ENCODE measurements around the gene DCST1. TPM values are rescaled to one million over a fixed set of nuclear protein-coding genes. Genes with fewer than 3 reads are reported as not detected.

Gene DCST1
- polyA plus RNA-seq, 6 donors from 2014 or later: not detected

DNA sequence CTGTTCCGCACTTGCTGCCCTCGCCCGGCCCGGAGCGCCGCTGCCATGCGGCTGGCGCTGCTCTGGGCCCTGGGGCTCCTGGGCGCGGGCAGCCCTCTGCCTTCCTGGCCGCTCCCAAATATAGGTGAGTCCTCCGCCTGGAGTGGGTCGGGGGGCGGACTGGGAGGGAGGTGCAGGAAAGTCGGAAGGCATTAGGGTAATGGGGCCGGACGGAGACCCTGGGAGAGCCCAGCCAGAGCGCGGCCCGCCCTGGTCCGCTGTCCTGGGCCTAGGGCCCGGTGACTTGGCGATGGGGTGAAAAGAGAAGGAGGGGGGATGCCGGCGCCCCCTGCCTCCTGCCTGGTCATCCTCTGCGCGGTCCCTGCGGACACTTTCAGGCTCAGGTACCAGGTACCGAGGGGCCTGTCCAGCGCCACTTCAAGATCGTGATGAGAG, 17.7 kb downstream of the DCST1 start:
- DNase-seq (no peak), ATAC-seq (ENCODE audit: low read depth in 2 of 2) (peak in 1 of 2 donors; percentile 1)
- Mint-ChIP-seq H3K36me3 (no peaks in the 10 kb centered on the region), H3K4me1 (peaks cover 17 to 29% (median 28%) of the 10 kb centered on the region in 3 donors), H3K9me3 (no peaks in the 10 kb centered on the region), H3K4me3 (peak overlapping the region; percentile 75 to 94 (median 86)), H3K27me3 (peaks cover 0 to 6% (median 0%) of the 10 kb centered on the region in 3 donors), H3K27ac (peak overlapping the region in 1 of 6 donors; percentile 37)

DNA sequence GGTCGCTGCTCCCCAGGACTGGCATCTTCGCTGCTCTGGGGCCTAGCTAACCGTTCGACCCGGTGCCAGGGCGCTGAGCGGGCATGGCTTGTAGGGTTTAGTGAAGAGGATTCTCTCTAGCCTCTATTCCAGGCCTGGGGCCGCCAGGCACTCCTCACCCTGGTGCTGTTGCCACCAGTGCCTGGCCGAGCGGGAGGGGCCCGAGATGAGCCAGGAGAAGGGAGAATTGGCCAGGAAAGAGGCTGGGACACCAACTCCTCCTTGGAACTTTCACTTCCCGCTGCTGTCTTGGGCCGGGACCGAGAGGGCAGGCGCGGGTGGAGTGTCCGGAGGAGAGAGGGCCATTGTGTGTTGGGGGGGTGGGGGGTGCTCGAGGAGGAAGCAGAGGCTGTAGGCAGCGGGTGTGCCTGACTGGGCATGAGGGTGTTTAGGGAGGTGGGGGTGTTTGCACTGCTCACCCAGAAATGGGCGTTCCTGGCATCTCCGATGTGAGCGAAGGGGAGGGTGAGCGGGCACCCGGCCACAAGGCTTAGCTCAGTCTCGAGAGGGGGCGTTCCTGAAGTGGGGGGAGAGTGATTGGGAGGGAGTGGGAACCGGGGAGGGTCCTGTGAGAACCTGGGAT, 18.3 kb downstream of the DCST1 start:
- H3K9me3 Mint-ChIP-seq: no peaks in the 10 kb centered on the region
- peak; percentile 48 for DNase-seq
- H3K4me1 Mint-ChIP-seq: peaks cover 17 to 29% (median 28%) of the 10 kb centered on the region in 3 donors
- ATAC-seq (ENCODE audit: low read depth in 2 of 2): peak; percentile 52
- peaks cover 0 to 4% (median 0%) of the 10 kb centered on the region in 3 donors for H3K27me3 Mint-ChIP-seq
- no peaks in the 10 kb centered on the region for H3K36me3 Mint-ChIP-seq
- H3K27ac Mint-ChIP-seq: peak overlapping the region in 4 of 6 donors; percentile 37 to 86 (median 81)
- H3K4me3 Mint-ChIP-seq: peak overlapping the region; percentile 75 to 94 (median 86)

DNA sequence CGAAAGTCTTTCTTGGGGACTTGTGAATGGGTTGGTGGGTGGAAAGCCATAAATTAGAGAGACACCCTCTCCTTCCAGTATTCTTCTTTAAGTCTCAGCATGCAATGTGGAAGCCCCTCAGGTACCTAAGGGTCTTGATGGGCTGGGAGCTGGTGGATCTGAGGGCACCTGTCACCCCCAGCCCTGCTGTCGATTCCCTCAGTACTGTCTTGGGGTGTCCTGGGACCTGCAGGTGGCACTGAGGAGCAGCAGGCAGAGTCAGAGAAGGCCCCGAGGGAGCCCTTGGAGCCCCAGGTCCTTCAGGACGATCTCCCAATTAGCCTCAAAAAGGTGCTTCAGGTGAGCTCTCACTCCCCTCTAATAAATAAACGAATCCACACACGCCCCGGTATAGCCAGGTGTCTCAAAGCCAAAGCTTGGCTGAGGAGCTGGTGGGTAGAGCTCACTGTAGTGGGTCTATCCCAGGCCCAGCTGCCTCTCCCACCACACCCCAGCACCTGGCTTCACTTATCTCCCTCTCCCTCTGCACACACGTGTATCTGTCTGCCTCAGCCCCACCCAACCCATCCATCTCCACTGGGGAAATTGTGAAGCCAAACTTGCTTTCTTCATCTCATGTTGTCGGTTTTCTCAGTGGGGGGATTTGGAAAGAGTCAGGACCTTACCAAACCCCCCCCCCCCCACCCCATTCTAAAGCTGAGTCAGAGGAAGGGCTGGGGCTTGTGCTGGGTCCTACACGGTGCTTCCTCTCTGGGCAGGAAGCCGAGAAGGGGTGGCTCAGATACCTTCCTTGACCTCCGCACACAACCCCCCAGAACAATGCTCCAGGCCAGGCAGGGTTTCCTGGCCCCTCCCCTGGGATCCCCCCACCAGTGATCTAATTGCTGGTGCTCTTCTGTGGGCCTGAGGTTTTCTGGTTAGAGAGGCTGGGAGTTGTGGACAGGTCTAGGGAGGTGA, 19.1 kb downstream of the DCST1 start:
- DNase-seq (no peak), ATAC-seq (ENCODE audit: low read depth in 2 of 2) (peak; percentile 19 to 20)
- Mint-ChIP-seq H3K36me3 (no peaks in the 10 kb centered on the region), H3K4me3 (peak overlapping the region; percentile 75 to 94 (median 86)), H3K27ac (peak overlapping the region in 3 of 6 donors; percentile 10 to 54 (median 50)), H3K4me1 (peaks cover 17 to 29% (median 28%) of the 10 kb centered on the region in 3 donors), H3K27me3 (no peaks in the 10 kb centered on the region), H3K9me3 (no peaks in the 10 kb centered on the region)

DNA sequence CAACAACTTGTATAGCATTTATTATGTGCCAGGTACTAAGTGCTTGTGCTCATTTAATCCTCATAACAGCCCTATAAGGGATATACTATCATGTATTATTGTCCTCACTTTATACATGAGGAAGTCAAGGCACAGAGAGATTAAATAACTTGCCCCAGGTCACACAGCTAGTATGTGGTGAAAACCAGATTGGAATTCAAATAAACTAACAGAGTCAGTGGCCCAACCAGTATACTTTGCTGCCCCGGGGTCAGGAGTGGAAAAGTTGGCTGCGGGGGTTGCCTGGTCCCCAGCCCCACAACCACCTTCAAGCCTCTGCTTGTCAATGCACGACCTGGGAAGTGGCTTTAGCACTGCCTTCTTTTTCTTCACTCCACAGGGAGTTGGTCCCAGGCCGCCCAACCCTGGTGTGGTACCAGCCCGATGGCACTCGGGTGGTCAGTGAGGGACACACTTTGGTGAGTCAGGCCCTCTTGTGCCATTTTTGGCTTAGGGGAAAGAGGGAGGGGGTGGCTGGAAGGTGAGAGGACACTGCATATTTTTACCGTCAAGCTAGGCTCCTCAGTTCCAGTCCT, 20.0 kb downstream of the DCST1 start:
- Mint-ChIP-seq H3K36me3 (no peaks in the 10 kb centered on the region), H3K27me3 (no peaks in the 10 kb centered on the region), H3K4me3 (peak overlapping the region in 6 of 8 donors; percentile 47 to 88 (median 71)), H3K4me1 (peaks cover 17 to 29% (median 28%) of the 10 kb centered on the region in 3 donors), H3K27ac (no peak overlapping the region), H3K9me3 (no peaks in the 10 kb centered on the region)
- DNase-seq (no peak), ATAC-seq (ENCODE audit: low read depth in 2 of 2) (no peak)

DNA sequence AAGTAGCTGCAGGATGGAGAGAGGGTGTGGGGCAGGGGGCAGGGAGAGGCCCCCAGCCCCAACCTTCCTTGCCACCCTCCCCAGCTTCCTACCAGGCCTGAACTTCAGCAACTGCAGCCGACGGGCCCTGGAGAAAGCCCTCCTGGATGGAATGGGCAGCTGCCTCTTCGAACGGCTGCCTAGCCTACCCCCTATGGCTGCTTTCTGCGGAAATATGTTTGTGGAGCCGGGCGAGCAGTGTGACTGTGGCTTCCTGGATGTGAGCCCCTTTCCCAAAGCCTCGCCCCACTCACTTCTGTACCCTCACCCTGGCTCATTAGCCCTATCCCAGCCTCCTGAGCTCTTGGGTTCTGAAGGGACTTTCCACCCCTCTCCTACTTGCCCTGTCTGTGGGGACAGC, 23.5 kb downstream of the DCST1 start:
- no peaks in the 10 kb centered on the region for H3K36me3 Mint-ChIP-seq
- DNase-seq: no peak
- no peaks in the 10 kb centered on the region for H3K9me3 Mint-ChIP-seq
- peaks cover 0 to 4% (median 0%) of the 10 kb centered on the region in 3 donors for H3K27me3 Mint-ChIP-seq
- peaks cover 20 to 22% (median 22%) of the 10 kb centered on the region in 3 donors for H3K4me1 Mint-ChIP-seq
- no peak overlapping the region for H3K27ac Mint-ChIP-seq
- ATAC-seq (ENCODE audit: low read depth in 2 of 2): no peak
- no peak overlapping the region for H3K4me3 Mint-ChIP-seq

DNA sequence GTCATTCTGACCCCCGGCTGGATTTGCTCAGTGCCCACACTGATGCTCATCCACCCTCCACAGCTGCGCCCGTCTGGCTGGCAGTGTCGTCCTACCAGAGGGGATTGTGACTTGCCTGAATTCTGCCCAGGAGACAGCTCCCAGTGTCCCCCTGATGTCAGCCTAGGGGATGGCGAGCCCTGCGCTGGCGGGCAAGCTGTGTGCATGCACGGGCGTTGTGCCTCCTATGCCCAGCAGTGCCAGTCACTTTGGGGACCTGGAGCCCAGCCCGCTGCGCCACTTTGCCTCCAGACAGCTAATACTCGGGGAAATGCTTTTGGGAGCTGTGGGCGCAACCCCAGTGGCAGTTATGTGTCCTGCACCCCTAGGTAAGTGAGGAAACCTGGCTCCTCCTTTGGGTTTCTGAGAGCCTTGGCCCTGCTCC, 24.2 kb downstream of the DCST1 start:
- Mint-ChIP-seq H3K27me3 (peaks cover 0 to 4% (median 0%) of the 10 kb centered on the region in 3 donors), H3K36me3 (no peaks in the 10 kb centered on the region), H3K27ac (no peak overlapping the region), H3K4me1 (peaks cover 19 to 21% (median 21%) of the 10 kb centered on the region in 3 donors), H3K9me3 (no peaks in the 10 kb centered on the region), H3K4me3 (no peak overlapping the region)
- DNase-seq (no peak), ATAC-seq (ENCODE audit: low read depth in 2 of 2) (no peak)

DNA sequence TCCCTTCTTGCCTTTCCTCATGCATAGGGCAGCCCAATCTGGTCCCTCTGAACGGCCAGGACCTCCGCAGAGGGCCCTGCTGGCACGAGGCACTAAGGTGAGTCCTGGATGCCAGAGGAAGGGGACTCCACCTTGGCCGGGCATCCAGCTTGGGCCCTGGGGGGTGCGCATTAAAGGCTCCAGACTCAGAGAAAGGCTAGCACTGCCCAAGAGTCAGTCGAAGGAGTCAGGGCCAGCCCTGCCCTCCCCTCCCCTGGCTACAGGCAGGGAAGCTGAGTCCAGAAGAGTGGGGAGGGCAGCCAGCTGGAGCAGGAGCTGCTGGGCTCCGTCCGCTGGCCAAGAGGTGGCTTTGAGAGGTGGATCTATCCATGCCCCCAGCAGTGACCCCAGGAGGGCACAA, 27.1 kb downstream of the DCST1 start:
- no peak for DNase-seq
- no peak for ATAC-seq (ENCODE audit: low read depth in 2 of 2)
- Mint-ChIP-seq H3K4me1 (peaks cover 29 to 33% (median 31%) of the 10 kb centered on the region in 3 donors), H3K36me3 (no peaks in the 10 kb centered on the region), H3K27me3 (peaks cover 0 to 4% (median 0%) of the 10 kb centered on the region in 3 donors), H3K9me3 (no peaks in the 10 kb centered on the region), H3K27ac (peak overlapping the region in 1 of 6 donors; percentile 39), H3K4me3 (no peak overlapping the region)

DNA sequence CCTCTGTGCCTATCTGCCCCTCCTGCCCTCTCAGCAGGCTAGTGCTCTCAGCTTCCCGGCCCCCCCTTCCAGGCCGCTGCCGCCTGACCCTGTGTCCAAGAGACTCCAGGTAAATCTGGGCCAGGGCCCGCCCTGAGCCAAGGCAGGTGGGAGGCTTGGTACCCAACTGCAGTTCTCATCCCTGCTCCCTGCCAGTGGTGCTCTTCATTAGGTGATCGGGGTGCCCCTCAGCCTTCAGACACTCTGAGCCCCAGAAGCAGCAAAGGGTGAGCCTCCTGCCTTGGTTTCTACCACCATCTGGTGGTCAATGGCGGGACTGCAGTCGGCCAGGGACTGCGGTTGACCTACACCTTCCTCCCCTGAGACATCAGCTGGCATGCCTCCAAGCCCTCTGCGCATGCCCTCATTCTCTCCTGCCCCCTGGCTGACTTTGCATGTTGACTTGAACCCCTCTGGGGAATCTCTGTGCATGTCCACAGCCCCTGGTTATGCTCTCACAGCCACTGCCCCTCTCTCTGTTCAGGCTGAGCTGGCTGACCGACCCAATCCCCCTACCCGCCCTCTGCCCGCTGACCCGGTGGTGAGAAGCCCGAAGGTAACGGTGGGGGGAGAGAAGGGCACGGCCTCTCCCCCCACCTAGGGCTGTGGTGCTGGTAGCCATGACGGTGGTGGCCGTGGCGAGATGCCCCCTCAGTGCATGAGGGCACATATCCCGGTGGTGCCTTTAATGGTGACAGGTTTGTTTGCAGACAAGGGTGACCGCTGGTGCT, 27.9 kb downstream of the DCST1 start:
- Mint-ChIP-seq H3K27ac (peak overlapping the region in 3 of 6 donors; percentile 34 to 73 (median 58)), H3K36me3 (peaks cover 0 to 2% of the 10 kb centered on the region in 2 donors), H3K4me1 (peaks cover 35 to 37% (median 35%) of the 10 kb centered on the region in 3 donors), H3K4me3 (peak overlapping the region; percentile 10 to 86 (median 74)), H3K9me3 (no peaks in the 10 kb centered on the region), H3K27me3 (peaks cover 0 to 4% (median 0%) of the 10 kb centered on the region in 3 donors)
- DNase-seq (peak; percentile 93), ATAC-seq (ENCODE audit: low read depth in 2 of 2) (peak; percentile 54 to 64)

DNA sequence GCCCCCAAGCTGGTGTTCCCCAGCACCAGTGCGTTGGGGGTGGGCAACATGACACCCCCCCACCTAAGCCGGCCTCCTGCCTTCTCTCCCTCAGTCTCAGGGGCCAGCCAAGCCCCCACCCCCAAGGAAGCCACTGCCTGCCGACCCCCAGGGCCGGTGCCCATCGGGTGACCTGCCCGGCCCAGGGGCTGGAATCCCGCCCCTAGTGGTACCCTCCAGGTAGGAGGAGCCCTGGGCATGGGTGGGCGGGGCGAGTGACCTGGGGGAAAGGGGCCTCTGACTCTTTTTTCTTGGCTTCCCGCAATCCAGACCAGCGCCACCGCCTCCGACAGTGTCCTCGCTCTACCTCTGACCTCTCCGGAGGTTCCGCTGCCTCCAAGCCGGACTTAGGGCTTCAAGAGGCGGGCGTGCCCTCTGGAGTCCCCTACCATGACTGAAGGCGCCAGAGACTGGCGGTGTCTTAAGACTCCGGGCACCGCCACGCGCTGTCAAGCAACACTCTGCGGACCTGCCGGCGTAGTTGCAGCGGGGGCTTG, 28.6 kb downstream of the DCST1 start:
- Mint-ChIP-seq H3K4me1 (peaks cover 40 to 44% (median 42%) of the 10 kb centered on the region in 3 donors), H3K36me3 (peaks cover 0 to 9% of the 10 kb centered on the region in 2 donors), H3K27me3 (peaks cover 0 to 4% (median 0%) of the 10 kb centered on the region in 3 donors), H3K27ac (peak overlapping the region in 2 of 6 donors; percentile 54 to 62), H3K9me3 (no peaks in the 10 kb centered on the region), H3K4me3 (peak overlapping the region in 6 of 8 donors; percentile 21 to 95 (median 82))
- DNase-seq (no peak), ATAC-seq (ENCODE audit: low read depth in 2 of 2) (no peak)

DNA sequence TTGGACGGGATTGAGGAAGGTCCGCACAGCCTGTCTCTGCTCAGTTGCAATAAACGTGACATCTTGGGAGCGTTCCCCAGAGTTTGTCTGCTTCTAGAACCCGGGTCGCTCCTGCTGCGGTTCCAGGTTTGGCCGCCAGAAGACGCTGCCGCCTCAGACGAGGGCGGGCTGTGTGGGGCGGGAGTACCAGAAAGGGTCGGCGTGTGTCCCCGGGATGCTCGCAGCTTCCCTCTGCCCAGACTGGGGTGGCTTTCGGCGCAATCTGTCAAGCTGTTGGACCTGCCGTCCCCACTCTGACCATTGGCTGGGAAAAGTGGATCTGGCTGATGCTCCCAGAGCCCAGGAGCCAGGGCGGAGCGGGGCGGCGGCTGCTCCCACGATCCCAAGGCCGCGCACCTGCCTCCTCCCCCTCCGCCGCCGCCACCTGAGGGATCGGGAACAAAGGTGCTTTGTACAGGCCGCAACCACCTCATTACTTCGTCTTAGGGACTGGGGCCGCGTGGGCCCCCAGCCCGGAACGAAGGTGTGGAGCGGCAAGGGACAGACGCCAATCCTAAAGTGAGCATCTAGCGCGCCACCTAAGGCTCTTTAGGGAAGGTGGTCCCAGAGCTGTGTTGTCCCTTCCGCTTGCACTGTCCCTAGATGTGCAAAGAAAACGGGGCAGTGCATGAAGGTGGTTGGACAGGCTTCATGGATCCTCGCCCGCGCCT, 29.2 kb downstream of the DCST1 start:
- Mint-ChIP-seq H3K9me3 (no peaks in the 10 kb centered on the region), H3K27me3 (peaks cover 0 to 4% (median 0%) of the 10 kb centered on the region in 3 donors), H3K36me3 (peaks cover 0 to 11% of the 10 kb centered on the region in 2 donors), H3K4me3 (peak overlapping the region; percentile 77 to 98 (median 94)), H3K27ac (peak overlapping the region in 5 of 6 donors; percentile 48 to 95 (median 94)), H3K4me1 (peaks cover 42 to 47% (median 42%) of the 10 kb centered on the region in 3 donors)
- peak; percentile 65 for DNase-seq
- ATAC-seq (ENCODE audit: low read depth in 2 of 2): peak; percentile 31

DNA sequence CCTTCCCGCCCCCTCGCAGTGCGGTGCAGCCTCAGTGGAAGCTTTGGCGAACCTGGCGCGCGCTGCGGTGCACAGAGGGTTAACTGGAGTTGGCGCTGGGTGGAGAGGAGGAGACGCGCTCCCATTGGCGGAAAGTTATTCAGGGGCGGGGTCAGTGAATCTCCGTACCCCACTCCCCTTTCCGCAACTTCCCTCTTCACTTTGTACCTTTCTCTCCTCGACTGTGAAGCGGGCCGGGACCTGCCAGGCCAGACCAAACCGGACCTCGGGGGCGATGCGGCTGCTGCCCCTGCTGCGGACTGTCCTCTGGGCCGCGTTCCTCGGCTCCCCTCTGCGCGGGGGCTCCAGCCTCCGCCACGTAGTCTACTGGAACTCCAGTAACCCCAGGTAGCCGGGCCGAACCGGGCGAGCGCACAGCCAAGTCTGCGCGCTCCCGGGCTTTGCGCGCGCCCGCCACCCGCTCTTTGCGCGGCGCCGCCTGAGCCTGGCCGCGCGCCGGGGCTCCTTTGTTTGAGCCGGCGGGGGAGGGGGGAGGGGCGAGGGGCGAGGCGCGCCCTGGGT, 30.0 kb downstream of the DCST1 start, which contains the start of gene EFNA4:
Gene EFNA4 (plus strand): TSS at position 191 of the 561 bp plus-strand sequence. CDS start 84 bp downstream, at position 275.
- ATAC-seq (ENCODE audit: low read depth in 2 of 2) (peak; percentile 85 to 87), DNase-seq (peak; percentile 86)
- Mint-ChIP-seq H3K36me3 (peaks cover 0 to 11% of the 10 kb centered on the region in 2 donors), H3K9me3 (no peaks in the 10 kb centered on the region), H3K4me3 (peak within 1 kb of the TSS; percentile 77 to 98 (median 94)), H3K27me3 (peaks cover 0 to 4% (median 0%) of the 10 kb centered on the region in 3 donors), H3K4me1 (peaks cover 42 to 47% (median 46%) of the 10 kb centered on the region in 3 donors), H3K27ac (peak within 1 kb of the TSS; percentile 68 to 95 (median 93))

All from naive B cell (primary cell).